ENCODE data around the gene NOS1AP.

NOS1AP gene

GRCh38 chr1:162214202-162214601 is 144.7 kb downstream of the NOS1AP start:
- no peak for DNase-seq (ENCODE audit: low read depth in 3 of 3, low spot score in 1 of 3)

DNA sequence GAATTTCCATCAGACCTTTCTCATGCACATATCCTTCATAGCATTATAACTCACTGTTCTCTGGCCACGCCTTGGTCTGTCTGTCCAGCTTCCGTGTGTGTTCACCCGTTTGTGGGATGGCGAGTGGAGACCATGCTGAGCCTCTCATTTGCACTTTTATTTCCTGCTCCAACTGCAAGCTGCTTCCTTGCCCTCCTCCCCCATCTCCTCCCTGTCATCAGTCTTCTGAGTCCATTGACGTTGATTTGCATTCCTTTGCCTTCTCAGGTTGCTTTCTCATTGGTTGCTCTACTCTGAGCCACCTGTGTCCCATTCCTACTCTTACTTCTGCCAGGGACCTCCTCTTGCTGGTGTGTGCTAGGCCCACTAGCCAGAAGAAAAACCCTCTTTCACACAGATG is 146.4 kb downstream of the NOS1AP start:
- no peak for DNase-seq (ENCODE audit: low read depth in 3 of 3, low spot score in 1 of 3)

DNA sequence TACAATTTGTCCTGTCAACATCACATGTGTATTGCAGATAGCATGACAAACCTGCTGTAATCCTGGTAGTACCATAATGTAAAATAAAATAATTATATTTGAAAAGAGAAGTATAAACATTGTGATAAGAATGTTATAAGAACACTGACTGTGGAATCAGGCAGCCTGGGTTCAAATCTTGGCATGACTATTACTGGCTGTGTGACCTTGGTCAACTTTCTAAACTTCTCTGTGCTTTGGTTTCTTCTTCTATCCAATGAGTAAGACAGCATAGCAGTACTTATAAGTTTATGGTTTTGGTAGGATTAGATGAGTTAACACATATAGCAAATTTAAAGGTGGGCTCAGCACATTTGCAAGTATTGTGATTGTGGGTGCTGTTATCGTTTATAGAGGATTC is 147.1 kb downstream of the NOS1AP start:
- no peak for DNase-seq (ENCODE audit: low read depth in 3 of 3, low spot score in 1 of 3)

- DNase-seq (ENCODE audit: low read depth in 3 of 3, low spot score in 1 of 3), result no peak
Measured at GRCh38 chr1:162217706-162218105, 148.2 kb downstream of the NOS1AP start.

DNA sequence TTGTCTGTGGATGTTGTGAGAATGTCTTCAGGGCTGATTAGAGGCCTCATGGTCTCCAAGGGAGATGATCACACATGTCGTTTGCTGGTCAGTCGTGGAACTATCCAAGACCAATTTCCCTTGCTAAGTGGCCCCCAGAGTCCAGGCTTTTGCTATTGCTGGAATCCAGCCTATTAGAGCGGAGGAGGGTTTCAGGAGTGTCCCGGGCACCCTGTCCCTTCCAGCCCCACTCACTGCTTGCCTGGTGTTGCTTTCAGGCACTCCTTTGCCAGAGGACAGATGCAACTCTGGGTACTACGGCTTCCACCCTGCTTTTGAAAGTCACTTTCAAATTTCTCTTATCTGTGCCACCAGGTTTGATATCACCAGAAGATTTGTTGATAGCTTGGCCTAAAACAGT is 149.1 kb downstream of the NOS1AP start:
- DNase-seq (ENCODE audit: low read depth in 3 of 3, low spot score in 1 of 3), result no peak

DNA sequence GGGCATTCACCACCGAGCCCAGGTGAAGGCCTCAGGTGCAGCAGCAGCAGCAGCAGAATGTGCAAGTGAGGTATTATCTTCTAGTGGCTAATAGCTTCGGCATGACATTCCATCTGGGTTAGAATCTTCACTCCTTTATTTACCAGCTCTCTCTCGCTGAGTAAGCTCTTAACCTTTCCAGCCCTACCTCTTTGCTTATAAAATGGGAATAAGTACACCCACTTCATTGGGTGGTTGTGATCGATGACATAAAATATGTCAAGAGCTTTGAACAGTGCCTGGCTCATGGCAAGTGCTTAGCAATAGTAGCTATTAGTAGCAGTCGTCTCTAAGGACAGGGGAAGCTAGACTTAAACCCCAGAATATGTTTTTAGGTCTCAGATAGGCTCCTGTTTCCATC is 149.5 kb downstream of the NOS1AP start:
- no peak for DNase-seq (ENCODE audit: low read depth in 3 of 3, low spot score in 1 of 3)

- DNase-seq (ENCODE audit: low read depth in 3 of 3, low spot score in 1 of 3), result no peak
Measured at GRCh38 chr1:162219461-162219860, 150.0 kb downstream of the NOS1AP start.

- no peak for DNase-seq (ENCODE audit: low read depth in 3 of 3, low spot score in 1 of 3)
Measured at GRCh38 chr1:162220009-162220539, 150.6 kb downstream of the NOS1AP start.

DNA sequence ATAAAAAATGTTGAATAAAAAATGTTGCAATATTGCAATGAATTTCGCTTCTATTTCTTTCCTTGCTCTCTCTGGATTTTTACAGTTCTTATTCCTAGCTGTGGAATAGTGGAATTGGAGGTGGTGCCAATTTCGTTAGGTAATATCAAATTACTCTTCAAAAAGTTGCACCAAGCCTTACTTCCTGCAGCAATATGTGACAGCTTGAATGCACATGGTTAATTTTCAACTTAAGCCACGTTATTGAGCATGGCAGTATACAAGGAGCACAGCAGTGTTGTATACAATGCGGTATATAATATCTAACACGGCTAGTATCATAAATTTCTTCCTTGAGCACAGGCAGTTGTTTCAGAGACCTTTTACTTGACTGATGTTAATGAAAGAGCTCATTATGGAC is 152.5 kb downstream of the NOS1AP start:
- DNase-seq (ENCODE audit: low read depth in 3 of 3, low spot score in 1 of 3), result no peak

- no peak for DNase-seq (ENCODE audit: low read depth in 3 of 3, low spot score in 1 of 3)
Measured at GRCh38 chr1:162222730-162223129, 153.2 kb downstream of the NOS1AP start.

- DNase-seq (ENCODE audit: low read depth in 3 of 3, low spot score in 1 of 3), result no peak
Measured at GRCh38 chr1:162223488-162223887, 154.0 kb downstream of the NOS1AP start.

- no peak for DNase-seq (ENCODE audit: low read depth in 3 of 3, low spot score in 1 of 3)
Measured at GRCh38 chr1:162224267-162224666, 154.8 kb downstream of the NOS1AP start.

DNA sequence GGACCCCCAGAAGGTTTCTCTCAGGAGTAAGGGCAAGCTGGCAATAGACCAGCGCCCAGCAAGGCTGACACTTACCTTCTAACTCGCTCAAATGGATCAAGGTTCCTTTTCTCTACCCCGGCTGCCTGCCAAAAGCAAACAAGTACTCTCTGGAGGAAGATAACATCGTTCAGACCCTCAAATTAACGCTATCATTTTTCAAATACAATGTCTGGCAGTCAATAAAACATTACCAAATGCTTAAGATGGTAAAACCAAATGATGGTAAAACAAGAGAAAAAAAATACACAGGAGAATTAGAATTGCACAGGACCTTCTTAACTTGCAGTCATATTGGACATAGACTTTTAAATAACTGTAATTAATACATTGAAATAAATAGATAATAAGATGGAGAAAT is 159.1 kb downstream of the NOS1AP start:
- no peak for DNase-seq (ENCODE audit: low read depth in 3 of 3, low spot score in 1 of 3)

DNA sequence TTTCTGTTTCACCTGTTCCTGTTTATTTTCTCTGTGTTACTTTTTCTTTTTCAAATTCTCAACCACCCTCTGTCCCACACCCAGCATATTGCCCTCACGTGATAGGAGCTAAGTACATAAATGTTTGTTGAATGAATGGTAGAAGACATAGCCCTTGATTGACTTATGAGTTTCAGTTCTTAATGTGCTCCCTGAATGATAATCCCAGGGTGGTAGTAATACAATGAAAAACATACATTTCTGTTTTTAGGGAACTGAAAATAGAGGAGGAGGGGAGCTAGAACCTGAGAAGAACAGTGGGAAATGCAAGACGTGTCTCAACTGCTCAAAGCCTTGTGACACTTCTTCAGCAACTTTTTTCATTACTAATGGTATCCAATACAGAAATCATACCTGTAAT is 160.1 kb downstream of the NOS1AP start:
- DNase-seq (ENCODE audit: low read depth in 3 of 3, low spot score in 1 of 3), result no peak

- DNase-seq (ENCODE audit: low read depth in 3 of 3, low spot score in 1 of 3), result no peak
Measured at GRCh38 chr1:162230096-162230495, 160.6 kb downstream of the NOS1AP start.

DNA sequence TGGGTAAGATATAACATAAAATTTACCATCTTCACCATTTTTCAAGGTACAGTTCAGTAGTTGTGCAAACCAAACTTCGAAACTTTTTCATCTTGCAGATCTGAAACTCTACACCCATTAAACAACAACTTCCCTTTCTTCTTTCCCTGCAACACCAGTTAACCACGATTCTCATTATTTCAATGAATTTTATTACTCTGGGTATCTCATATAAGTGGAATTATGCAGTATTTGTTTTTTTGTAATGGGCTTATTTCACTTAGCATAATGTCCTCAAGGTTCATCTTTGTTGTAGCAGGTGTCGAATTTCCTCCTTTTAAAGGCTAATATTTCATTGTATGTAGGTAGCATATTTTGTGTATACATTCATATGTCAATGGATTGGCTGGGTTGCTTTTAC is 161.0 kb downstream of the NOS1AP start:
- no peak for DNase-seq (ENCODE audit: low read depth in 3 of 3, low spot score in 1 of 3)

GRCh38 chr1:162232034-162232711 is 162.7 kb downstream of the NOS1AP start:
- no peak for DNase-seq (ENCODE audit: low read depth in 3 of 3, low spot score in 1 of 3)

- DNase-seq (ENCODE audit: low read depth in 3 of 3, low spot score in 1 of 3), result no peak
Measured at GRCh38 chr1:162233066-162233465, 163.6 kb downstream of the NOS1AP start.

GRCh38 chr1:162233937-162234336 is 164.4 kb downstream of the NOS1AP start:
- no peak for DNase-seq (ENCODE audit: low read depth in 3 of 3, low spot score in 1 of 3)

DNA sequence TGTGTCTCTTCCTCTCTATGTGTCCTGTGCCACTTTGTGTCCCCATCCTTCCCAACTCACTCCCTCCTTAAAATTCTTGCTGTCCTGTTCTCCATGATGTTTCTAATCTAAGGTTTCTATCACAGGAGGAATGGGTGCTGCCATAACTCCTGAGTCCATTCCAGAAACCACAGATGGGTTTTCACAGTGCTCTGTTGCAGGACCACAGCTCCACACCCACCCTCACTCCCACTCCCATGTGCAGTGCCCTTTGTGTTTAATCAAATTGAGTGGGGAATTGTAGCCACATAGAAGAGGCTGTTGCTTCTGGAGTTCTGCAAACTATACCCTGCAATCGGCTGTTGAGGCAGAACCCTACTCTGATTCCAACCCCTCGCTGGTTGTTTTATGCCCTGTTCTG is 165.1 kb downstream of the NOS1AP start:
- no peak for DNase-seq (ENCODE audit: low read depth in 3 of 3, low spot score in 1 of 3)

DNA sequence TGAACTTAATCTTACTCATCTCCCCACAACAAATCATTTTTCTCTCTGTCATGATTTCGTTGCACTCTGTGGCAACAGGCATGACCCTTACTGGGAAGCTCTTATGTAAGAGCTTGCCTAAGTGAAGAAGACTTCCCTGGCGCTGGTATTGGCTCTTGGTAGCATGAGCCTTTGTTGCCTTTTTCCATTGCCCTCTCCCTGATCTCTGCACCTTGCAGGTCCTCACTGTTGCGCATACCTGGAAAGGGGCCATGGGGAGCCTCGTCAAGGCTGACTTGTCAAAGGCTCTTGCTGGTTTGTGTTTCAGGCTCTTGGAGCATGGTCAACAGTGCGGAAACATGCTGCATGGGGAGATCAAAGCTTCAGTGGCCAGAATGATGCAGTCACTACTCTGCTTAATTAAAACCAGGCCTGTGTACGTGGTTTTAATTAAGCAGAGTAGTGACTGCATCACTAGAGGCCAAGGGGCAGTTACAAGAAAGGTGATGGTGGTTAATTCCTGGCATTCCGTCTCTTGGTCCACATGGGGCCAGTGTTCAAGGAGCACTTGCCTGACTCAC is 165.8 kb downstream of the NOS1AP start:
- DNase-seq (ENCODE audit: low read depth in 3 of 3, low spot score in 1 of 3), result no peak

- no peak for DNase-seq (ENCODE audit: low read depth in 3 of 3, low spot score in 1 of 3)
Measured at GRCh38 chr1:162236201-162236600, 166.7 kb downstream of the NOS1AP start.

- DNase-seq (ENCODE audit: low read depth in 3 of 3, low spot score in 1 of 3), result no peak
Measured at GRCh38 chr1:162236618-162237017, 167.1 kb downstream of the NOS1AP start.

All from stimulated activated CD4-positive, alpha-beta T cell treated with anti-CD3 and anti-CD28 coated beads, TNF-alpha, amount 100 ng/mL, for 1 hour (primary cell).